CD4-positive, alpha-beta T cell treated with Interferon alpha-2 for 1 hour (primary cell): ENCODE data around the gene RETREG1.
"Not testable (repeated sequence)": the region's sequence is repeated elsewhere in the genome, so short reads cannot be mapped to it uniquely, and the experiment has no call there.

ENCODE experiments used
- DNase-seq, 2 donors: peaks; one replicate each; pipeline ENCODE4 v3.0.0-alpha.2; 2020 to 2022

RETREG1 gene, protein sequence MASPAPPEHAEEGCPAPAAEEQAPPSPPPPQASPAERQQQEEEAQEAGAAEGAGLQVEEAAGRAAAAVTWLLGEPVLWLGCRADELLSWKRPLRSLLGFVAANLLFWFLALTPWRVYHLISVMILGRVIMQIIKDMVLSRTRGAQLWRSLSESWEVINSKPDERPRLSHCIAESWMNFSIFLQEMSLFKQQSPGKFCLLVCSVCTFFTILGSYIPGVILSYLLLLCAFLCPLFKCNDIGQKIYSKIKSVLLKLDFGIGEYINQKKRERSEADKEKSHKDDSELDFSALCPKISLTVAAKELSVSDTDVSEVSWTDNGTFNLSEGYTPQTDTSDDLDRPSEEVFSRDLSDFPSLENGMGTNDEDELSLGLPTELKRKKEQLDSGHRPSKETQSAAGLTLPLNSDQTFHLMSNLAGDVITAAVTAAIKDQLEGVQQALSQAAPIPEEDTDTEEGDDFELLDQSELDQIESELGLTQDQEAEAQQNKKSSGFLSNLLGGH

DNA sequence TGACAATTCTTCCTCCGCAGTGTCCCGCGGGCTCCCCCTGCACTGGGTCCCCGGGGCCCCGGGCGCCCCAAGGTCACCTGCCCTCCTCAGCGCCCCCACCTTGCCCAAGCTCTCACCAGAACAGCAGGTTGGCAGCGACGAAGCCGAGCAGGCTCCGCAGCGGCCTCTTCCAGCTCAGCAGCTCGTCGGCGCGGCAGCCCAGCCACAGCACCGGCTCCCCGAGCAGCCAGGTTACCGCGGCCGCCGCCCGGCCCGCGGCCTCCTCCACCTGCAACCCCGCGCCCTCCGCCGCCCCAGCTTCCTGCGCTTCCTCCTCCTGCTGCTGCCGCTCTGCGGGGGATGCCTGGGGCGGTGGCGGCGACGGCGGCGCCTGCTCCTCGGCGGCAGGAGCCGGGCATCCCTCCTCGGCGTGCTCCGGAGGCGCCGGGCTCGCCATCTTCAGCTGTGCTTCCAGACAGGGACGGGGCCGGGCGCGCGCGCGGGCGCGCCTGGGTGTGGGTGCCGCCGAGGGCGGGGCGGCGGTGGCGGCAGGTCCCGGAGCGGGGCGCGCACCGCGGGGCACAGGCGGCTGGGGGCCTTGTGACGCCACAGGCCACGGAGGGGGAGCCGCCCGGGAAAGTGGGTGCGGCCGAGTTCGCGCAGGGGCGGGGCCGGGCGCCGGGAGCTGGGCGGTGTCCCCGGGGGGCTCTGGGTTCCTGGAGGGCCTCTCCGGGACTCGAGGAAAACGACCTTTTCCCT lies at the start of gene RETREG1:
RETREG1 (minus strand) TSS at position 462 of the 738 bp plus-strand sequence; CDS start at position 436, 26 bp downstream.
- DNase-seq = peak; percentile 82 to 88

DNA sequence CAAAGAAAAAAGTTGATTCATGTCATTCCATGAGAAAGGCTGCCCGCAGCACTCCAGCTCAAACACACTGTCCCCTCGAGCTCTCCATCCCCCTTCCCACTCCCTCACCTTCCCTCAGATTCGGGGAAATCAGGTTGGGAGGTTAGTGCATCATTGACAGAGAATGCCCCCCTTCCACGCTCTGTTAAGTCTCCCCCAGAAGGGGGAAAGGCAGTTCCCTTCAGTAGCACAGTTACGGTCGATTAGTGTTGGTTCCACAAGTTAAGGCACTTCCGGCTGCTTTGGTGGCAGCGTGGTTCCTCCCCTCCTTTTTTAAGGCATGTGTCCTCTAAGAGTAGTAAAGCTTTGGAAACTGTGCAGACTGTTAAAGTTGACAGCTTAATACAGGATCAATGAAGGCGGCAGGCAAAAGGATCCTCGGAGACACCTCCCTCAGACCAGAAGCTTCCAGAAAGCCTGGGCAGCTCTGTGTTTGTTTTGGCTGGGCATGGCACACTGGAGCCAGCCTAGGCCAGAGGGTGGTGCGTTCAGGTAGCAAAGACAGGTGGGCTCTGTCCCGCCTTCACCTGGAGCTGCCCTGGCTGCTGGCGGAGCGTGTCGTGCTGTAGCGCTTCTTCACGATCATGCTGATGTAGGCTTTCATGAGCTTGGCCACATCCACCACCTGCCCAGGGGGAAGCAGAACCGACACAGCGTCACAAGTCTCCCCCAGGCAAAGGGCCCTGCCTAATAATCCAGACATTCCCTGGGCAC lies 49.5 kb upstream of the RETREG1 start:
- DNase-seq = no peak

DNA sequence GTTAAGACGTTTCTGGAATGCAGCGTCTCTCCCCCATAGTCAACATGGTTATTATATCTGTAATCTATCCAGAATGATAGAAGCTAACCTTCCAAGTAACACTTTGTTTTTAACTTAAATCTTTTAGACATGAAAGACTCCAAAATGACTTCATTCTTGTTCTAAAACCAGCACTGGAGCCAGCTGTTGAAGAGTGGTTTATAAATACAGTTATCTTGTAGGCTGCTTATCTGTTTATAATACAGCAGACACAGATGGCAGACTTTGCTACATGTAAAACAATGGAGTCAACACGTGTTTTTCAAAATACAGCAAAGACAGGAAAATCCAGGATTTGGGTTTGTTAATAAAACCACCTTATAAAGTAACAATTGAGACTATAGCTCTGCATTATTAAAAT lies 48.8 kb upstream of the RETREG1 start:
- DNase-seq = no peak

DNA sequence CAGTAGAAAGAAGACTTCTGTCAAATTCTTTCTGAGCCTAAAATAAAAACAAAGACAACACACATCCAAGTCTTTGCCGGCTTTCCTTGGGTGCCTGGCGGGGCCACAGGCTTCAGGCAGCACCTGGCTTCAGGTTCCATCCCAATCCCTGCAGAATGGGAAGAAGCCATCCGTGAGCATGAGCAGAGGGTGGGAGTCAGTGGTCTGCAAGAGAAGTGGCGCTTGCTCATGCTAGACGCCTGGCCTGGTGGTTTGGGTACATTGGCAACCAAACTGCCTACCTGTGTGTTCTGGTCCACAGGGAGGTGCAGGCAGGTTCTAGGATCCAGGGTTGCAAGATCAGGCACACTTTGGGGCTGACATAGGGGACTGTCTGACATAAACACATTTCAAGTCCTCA lies 47.6 kb upstream of the RETREG1 start:
- DNase-seq = no peak

DNA sequence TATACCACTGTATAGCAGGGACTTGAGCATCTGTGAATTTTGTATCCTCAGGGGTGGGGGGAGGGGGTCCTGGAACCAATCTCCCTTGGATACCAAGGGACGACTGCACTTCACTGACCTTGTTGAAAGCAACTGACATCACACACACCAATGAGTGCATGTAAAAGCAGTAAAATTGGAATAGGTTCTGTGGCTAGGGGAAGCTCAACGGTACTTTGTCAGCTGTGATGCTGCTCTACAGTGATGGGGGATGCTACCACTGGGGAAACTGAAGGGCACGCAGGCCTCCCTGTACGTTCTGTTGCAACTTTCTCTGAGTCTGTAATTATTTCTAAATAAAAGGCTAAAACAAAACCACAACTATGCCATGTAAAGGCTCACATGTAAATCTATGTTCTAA lies 47.0 kb upstream of the RETREG1 start:
- no peak for DNase-seq

DNA sequence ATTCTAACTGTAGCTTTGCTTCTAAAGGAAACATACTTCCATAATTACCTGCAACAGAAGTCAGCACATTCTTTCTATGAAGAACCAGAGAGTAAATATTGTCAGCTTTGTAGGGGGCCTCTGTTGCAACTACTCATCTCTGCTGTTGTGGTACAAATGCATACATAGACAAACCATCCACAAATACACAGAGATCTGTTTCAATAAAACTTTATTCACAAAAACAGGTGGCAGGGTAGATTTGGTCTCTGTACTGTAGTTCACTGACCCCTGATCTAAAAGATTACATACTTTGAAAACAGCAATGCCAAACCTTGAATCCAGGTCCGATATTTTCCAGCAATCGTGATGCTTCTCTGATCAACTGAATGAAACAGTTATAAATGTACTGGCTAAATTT lies 44.9 kb upstream of the RETREG1 start:
- no peak for DNase-seq

DNA sequence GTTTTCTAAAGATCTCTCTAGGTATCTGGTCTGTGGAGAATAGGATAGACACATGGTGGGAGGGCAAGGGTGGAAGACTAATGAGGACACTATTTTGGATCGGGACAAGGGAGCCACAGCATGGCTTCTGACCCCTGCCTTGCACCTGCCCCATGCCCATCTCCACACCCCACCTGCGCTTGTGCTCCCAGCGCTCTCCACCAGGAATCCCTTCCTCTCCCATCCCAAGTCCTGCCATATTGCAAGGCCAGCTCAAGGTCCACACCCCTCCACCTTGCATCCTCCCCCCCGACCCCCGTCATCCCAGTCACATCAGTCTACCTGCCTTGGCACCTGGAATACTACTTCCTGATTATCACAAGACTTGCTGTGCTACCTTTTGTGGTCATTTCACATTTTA lies 44.2 kb upstream of the RETREG1 start:
- DNase-seq = no peak

DNA sequence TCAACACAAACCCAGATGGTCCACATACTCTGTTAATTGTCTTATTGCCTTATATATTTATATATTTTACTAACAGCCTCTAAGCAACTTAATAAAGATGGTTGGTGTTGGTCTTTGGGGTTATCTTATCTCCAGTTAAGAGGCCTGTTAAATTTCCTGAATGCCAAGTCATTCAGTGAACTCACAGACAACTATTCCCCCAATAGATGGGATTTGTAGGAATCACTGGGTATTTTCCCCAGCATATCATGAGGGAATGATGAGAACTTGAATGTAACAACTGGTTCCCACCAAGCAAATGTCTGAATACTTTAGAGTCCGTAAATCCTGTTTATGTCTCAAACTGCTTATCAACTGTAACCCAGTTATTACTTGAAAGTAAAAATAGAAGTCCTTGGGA lies 42.7 kb upstream of the RETREG1 start:
- no peak for DNase-seq

DNA sequence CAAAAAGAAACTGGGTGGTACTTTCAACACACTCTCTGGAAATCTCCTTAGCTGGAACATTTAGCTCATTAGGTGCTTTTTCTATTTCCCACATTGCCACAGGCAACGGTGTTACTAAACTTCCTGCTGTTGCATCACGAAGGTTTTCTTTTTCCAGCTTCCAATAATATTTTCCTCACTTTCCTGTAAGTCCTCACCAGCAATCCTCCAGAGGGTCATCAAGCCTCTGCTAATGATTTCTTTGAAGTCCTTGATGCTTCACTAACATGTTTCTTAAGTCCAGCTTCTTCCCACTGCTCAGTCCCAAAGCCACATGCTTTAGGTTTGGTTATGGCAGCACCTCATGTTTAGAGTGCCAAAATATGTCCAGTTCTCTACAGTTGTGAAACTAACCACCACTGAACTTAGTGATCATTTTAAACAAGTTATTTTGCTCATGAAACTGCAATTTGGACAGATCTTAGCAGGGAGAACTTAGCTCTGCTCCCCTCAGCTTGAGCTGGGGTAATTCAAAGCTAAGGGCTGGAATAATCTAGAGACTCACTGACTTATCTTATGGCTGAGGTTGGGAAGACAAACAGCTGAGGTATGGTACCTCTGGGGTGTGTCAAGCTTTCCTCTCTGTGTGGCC lies 39.9 kb upstream of the RETREG1 start:
- no peak for DNase-seq

DNA sequence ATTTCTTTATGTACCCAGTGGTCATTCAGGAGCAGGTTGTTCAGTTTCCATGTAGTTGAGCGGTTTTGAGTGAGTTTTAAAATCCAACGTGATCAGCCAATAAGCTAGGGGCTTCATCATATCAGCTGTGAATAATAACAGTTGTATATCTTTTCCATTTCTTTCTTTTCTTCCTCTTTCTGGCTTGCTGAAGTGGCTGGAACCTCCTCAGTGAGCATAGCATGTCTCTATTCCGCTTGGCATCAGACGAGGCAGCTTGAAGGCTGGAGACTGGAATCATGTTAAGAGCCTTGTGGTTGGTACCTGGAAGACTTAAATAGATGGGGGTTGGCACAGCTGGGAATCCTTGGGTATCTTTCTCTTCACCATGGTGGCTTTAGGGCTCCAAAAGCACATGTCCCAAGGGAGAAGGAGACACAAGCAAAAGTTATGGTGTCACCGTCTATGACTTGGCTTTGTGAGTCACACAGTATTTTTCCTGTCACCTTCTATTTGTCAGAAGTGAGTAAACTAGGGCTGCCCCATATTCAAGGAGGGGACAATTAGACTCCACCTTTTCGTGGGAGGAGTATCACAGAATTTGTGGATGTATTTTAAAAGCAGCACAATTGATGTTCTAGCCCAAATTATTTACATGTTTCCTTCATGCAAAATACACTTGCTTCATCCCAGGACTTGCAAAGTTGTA lies 38.0 kb upstream of the RETREG1 start:
- DNase-seq = no peak

DNA sequence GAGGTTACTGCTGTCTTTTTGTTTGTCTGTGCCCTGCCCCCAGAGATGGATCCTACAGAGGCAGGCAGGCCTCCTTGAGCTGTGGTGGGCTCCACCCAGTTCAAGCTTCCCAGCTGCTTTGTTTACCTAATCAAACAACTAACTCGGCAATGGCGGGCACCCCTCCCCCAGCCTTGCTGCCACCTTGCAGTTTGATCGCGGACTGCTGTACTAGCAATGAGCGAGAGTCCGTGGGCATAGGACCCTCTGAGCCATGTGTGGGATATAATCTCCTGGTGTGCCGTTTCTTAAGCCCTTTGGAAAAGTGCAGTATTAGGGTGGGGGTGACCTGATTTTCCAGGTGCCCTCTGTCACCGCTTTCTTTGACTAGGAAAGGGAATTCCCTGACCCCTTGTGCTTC lies 31.9 kb upstream of the RETREG1 start:
- not testable (repeated sequence) for DNase-seq

DNA sequence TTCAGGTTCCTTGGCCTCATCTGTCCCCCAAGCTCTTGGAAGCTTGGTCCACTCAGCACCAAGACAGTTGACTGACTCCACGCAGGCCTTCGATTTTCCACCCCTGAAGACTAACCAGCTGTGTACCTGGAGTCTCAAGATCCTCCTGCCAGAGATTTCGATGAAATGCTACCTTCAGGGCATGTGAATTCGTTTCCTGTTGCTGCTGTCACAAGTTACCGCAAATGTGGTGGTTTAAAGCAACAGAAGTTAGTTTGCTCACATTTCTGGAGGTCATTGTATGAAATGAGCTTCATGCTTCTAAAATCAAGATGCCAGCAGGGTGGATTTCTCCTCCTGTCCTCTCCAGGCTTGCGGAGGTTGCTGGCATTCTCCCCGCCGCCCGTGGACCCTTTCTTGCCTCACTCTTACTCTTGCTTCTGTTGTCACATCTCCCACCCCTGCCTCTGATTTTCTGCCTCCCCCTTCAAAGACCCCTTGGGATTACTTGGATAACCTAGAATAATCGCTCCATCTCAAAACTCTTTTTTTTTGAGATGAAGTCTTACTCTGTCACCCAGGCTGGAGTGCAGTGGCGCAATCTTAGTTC lies 27.6 kb upstream of the RETREG1 start:
- DNase-seq = no peak

DNA sequence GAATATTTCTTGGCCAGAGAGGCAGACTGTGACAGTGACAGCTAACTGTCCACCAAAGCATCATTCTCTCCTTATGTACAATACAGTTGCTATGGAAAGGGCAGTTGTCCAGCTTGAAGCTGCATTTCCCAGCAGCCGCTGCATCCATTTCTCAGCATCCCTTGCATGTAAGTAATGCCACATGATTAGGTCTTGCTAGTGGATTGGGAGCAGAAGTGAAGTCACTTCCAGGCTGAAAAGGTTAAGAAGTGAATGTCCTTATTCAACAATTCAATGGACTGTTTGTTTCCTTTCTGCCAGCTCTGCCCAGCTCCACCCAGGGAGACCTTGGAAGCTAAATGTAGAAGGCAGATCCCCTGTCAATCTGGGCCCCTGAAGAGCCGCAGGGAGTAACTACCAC lies 26.1 kb upstream of the RETREG1 start:
- DNase-seq = no peak

DNA sequence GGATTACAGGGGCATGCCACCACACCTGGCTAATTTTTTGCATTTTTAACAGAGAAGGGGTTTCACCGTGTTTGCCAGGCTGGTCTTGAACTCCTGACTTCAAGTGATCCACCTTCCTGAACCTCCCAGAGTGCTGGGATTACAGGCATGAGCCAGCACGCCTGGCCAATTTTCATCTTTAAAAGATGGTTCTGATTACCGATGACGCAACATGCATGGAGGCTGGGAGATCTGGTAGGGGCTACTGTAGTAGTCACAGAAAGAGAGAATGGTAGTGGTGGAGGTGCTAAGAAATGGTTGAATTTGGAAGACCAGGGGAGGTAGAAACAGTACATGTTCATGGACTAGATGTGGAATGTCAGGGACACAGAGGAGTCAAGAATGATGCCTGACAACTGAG lies 22.4 kb upstream of the RETREG1 start:
- no peak for DNase-seq

DNA sequence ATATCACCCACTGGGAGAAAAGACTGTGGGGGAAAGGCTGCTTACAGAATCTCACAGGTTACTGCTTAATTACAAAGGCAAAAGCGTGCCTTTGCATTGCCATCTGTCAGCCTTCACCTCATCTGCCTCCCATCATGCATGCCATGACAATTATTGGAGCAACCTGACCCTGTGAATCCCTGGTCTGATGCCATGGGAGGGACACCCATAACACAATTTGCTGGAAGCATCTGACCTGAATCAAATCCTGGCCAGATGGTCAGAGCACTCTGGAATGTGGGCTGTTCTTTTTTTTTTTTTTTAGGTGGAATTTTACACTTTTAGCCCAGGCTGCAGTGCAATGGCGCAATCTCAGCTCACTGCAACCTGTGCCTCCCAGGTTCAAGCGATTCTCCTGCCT lies 11.6 kb upstream of the RETREG1 start:
- no peak for DNase-seq

DNA sequence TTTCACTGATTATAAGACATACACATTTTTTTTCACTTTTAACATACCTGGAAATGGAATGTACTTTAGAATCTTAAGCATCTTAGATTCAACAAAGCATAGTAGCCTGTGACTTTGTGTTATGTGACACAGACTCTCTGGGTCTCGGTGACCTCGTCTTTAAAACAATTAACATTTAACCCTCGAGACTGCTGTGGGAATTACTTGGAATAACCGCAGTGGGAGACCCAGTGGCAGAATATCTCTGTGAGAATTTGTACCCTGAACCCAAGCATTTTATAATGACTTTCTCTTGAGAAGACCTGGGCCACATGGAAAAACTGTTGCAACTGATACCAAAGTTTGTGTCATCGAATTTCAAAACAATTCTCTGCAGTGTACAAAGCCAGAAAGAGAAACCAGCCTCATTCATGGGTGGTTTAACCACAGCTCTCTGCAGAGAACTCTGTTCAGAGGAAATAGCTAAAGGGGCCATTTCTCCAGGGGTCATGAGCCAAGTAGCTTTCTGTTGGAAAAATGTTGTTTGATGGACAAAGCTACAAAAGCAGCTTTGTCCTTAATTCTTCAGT lies 10.0 kb upstream of the RETREG1 start:
- peak in 1 of 2 donors; percentile 47 for DNase-seq

DNA sequence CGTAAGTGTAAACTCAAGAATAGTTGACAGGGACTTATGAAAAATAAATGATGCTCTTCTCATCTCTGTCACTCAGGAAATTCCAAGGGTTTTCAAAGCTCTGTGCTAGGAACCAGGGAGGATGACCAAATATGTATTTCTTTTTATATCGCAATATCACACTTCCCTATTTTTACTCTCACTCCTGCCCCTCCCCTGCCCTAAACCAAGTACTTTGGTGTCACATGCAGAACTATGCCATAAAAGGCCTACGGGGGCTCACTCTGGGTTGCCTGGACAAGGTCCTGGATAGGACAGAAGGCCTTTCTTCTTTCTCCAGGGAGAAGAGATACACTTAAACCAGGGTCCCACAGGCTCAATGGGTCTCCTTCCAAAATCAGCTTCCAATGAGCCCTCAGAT lies 8.3 kb upstream of the RETREG1 start:
- no peak for DNase-seq

DNA sequence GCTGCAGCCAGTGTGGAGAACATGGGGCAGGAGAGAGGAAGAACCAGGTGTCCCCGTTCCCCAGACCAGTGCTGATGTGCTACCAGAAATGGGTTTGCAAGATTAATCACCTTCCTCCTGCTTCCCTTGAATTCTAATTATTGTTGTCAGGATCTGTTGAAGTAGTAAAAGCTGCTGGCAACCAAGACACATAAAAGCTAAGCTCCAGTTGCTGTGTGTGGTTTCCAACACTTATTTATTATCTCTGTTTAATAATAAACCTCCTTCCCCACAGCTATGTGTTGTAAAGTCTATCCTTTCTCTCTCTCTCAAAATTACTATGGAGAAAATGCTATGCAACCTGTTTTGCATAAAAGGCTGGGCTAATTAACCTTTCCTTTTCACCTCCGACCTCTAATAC lies 2.3 kb upstream of the RETREG1 start:
- no peak for DNase-seq

DNA sequence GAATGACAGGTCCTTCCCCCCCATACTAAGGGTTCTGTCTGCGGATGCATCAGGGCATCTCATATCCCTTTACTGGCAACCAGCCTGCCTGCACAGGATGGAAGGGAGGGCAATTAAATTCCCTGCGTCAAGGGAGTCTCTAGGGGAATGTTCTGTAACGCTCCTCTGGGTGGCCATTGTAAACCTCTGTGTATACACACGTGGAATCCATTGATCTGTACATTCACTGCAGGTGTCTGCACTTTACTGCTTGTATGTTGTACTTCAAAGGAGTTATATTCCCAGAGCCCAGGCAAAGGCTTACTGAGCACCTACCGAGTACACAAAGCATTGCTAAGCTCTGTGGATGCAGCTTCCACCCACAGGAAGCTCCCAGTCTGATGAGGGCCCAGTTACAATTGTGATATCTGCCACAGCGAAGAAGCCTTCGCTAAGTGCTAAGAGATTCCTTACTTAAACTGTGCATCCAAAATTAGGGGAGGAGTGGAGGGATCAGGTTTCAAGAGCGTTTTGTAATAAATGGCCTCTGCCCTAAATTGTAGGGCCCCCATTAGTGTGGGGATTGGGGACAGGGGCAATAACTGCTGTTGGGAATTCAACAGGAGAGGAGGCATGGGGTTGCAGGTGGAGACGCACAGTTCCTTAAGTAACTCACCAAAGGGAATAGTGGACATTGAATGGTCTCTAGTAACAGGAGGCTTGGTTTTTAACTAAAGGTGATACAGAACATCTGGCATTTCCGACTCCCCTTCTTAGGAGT lies 1.5 kb upstream of the RETREG1 start:
- DNase-seq = no peak

DNA sequence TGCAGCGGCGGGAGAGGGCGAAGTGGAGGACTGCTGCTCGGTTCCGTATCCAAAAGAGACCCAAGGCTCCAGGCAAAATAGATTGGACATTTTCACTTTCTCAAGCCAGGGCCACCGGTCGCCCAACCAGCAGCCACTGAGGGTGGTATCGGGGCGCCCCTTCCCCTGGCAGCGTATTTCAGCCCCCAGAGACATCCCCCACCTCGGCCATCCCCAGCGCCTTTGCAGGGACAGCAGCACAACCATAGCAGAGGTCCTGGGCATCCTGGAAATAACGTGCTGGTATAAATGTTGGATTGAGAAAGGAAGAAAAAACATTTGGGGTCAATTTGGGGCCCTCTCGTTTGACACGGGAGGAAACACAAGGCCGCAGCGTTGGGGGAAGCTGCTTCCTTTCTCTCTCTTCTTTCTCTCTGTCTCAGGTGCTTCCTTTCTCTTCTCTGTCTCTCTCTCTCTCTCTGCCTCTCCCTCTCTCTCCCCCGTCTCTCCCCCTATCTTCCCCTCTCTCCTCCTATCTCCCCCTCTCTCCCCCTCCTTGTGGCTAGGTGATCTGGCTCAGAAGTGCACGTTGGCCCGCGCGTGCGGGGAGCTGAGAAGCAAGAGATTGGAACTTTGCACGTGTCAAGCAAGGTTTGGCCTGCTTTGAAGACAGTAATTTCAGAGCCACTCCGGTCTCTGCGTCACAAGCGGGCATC lies 624 bp upstream of the RETREG1 start:
- DNase-seq = peak; percentile 37 to 48
